UCSD-AML1 (cell line): ENCODE data around the gene UFD1.

ENCODE experiments used
- DNase-seq: peaks from one replicate; lab custom pipeline; 2025; ENCODE audit not compliant: unreplicated experiment; lab: John Stamatoyannopoulos, UW

Gene UFD1

DNA sequence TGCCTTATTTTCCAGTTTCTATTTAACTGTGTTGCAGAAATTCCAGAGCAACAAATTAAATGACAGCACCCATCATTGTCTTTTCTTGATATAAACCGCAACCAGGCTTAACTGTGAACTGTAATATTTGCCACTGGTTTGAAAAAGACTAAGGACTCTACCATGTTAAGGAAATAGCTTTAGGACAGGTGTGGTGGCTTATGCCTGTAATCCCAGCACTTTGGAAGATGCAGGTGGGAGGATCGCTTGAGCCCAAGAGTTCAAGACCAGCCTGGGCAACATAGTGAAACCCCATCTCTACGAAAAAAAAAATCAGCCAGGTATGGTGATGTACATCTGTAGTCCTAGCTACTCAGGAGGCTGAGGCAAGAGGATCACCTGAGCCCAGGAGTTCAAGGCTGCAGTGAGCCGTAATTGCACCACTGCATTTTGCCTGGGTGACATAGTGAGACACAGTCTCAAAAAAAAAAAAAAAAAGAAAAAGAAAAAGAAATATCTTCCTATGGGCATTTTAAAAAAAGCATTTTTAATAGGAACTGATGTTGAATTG, 76.3 kb downstream of the UFD1 start:
- DNase-seq = no peak

DNA sequence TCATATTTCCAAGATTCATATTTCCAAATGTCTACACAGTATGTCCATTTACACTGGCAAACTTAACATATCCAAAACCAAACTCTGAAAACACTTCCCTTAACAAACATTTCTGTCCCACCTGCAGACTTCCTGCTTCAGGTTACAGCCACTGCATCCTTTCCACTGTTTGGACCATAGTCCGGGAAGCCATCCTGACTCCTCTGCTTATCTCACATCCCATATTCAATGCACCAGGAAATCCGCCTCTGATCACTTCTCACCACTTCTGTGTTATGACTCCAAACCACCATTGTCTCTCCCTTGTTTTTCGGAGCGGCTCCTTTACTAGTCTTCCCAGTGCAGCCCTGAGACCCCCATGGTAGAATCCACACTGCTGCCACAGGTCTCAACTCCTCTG, 77.5 kb downstream of the UFD1 start:
- DNase-seq = no peak

DNA sequence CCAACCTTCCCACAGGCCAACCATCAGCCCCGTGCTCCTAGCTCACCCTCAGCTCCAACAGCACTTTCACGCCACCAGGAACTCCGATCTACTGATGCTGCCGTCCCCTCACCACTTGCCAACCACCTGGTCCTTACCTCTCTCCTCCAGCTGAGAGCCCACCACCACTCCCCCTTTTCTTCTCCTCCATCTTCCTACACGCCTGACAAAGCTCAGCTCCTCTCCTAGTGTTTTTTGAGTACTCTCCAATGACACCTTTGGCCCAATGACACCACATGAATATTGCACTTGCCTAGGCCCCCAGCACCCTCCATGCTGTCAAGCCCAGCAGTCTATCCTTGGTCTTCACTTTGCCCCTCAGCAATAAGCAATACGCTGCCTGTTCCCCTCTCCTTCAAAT, 78.1 kb downstream of the UFD1 start:
- DNase-seq = no peak
